Thymus (tissue), 11 donors: ENCODE data around the gene TYK2. TPM values are rescaled to one million over a fixed set of nuclear protein-coding genes. Genes with fewer than 3 reads are reported as not detected.
"Not testable (repeated sequence)": the region's sequence is repeated elsewhere in the genome, so short reads cannot be mapped to it uniquely, and the experiment has no call there.

Experiments used
- DNase-seq, 9 donors: peaks; one replicate each; pipeline ENCODE4 v3.0.0-alpha.2; 2013; ENCODE audit warnings: low spot score in 9 of 9, low read depth in 6 of 9, missing footprints in 1 of 9
- H3K27ac ChIP-seq, 2 donors: one replicate each; pipeline ENCODE4 v1.5.1; 2013; ENCODE audit warnings: control low read depth in 1 of 2, low read depth in 1 of 2, low read length in 1 of 2, mild to moderate bottlenecking in 1 of 2, moderate library complexity in 1 of 2
- H3K27me3 ChIP-seq, 2 donors: one replicate each; pipeline ENCODE4 v1.5.1; 2013; ENCODE audit warnings: low read length in 1 of 2; ENCODE audit not compliant: control insufficient read depth in 2 of 2, insufficient read depth in 1 of 2
- H3K36me3 ChIP-seq, 2 donors: one replicate each; pipeline ENCODE4 v1.5.1; 2013; ENCODE audit warnings: low read length in 1 of 2, mild to moderate bottlenecking in 1 of 2, moderate library complexity in 1 of 2; ENCODE audit not compliant: control insufficient read depth in 2 of 2, insufficient read depth in 2 of 2
- H3K4me1 ChIP-seq, 2 donors: one replicate each; pipeline ENCODE4 v1.5.1; 2013; ENCODE audit warnings: low read length in 2 of 2; ENCODE audit not compliant: control insufficient read depth in 2 of 2, insufficient read depth in 2 of 2
- H3K4me3 ChIP-seq, 2 donors: one replicate each; pipeline ENCODE4 v1.5.1; 2013; ENCODE audit warnings: low read length in 2 of 2, control low read depth in 1 of 2, mild to moderate bottlenecking in 1 of 2
- H3K9me3 ChIP-seq, 2 donors: one replicate each; pipeline ENCODE4 v1.5.1; 2013; ENCODE audit warnings: low read length in 1 of 2, mild to moderate bottlenecking in 1 of 2; ENCODE audit not compliant: control insufficient read depth in 2 of 2, insufficient read depth in 1 of 2
- WGBS: extraction: QIAGEN DNeasy Blood & Tissue Kit; methylation state at CpG from one replicate; pipeline ENCODE4 v1.1.7; 2013; 5-methylcytosine and 5-hydroxymethylcytosine counted together
- polyA plus RNA-seq: library from polyadenylated mRNA; stranded (reverse); fragments of 200-250 nt; gene quantifications from one replicate; pipeline ENCODE4 v1.2.3, GENCODE V29; 2013
- total RNA-seq: library from RNA; stranded (reverse); fragments of 120-200 nt; gene quantifications from one replicate; pipeline ENCODE4 v1.2.4, GENCODE V29; 2013
- donor health status: healthy.

The TYK2 gene
- total and polyA plus RNA-seq, 2 donors: 117 to 291 TPM

GRCh38 chr19:10372690-10373089 lies 7.7 kb downstream of the TYK2 start:
- Histone ChIP-seq H3K27ac (no peak overlapping the region), H3K4me1 (no peaks in the 10 kb centered on the region), H3K27me3 (no peaks in the 10 kb centered on the region), H3K9me3 (no peaks in the 10 kb centered on the region), H3K36me3 (peaks cover 38 to 49% of the 10 kb centered on the region in 2 donors), H3K4me3 (no peak overlapping the region)
- 98% methylated on average over 3 of the region's 3 CpGs for WGBS
- no peak for DNase-seq

- Histone ChIP-seq H3K9me3 (no peaks in the 10 kb centered on the region), H3K36me3 (peaks cover 55 to 76% of the 10 kb centered on the region in 2 donors), H3K4me3 (no peak overlapping the region), H3K27me3 (no peaks in the 10 kb centered on the region), H3K4me1 (no peaks in the 10 kb centered on the region), H3K27ac (no peak overlapping the region)
- no peak for DNase-seq
- 97% methylated on average over 15 of the region's 15 CpGs for WGBS
These were observed 12.1 kb downstream of the TYK2 start for GRCh38 chr19:10368101-10368803.

- H3K9me3 ChIP-seq, H3K27ac ChIP-seq, H3K4me1 ChIP-seq, H3K4me3 ChIP-seq, DNase-seq, H3K27me3 ChIP-seq: not testable (repeated sequence)
- 97% methylated on average over 4 of the region's 4 CpGs for WGBS
- peaks cover 63 to 81% of the 10 kb centered on the region in 2 donors for H3K36me3 ChIP-seq
These were observed 13.3 kb downstream of the TYK2 start for GRCh38 chr19:10366950-10367512.

- no peaks in the 10 kb centered on the region for H3K4me1 ChIP-seq
- whole genome bisulfite sequencing: 98% methylated on average over 23 of the region's 23 CpGs
- DNase-seq: no peak
These were observed 14.9 kb downstream of the TYK2 start for GRCh38 chr19:10365518-10365917.

GRCh38 chr19:10364644-10365043 lies 15.7 kb downstream of the TYK2 start:
- WGBS: 97% methylated on average over 19 of the region's 19 CpGs
- no peak for DNase-seq
- Histone ChIP-seq H3K4me3 (no peak overlapping the region), H3K4me1 (no peaks in the 10 kb centered on the region), H3K9me3 (no peaks in the 10 kb centered on the region), H3K36me3 (peaks cover 79 to 91% of the 10 kb centered on the region in 2 donors), H3K27ac (no peak overlapping the region), H3K27me3 (no peaks in the 10 kb centered on the region)

More at GRCh38 chr19:10365518-10365917, 14.9 kb downstream of the TYK2 start:
- no peak overlapping the region for H3K27ac ChIP-seq
- H3K9me3 ChIP-seq: no peaks in the 10 kb centered on the region
- no peak overlapping the region for H3K4me3 ChIP-seq
- no peaks in the 10 kb centered on the region for H3K27me3 ChIP-seq
- peaks cover 75 to 91% of the 10 kb centered on the region in 2 donors for H3K36me3 ChIP-seq

- WGBS: 97% methylated on average over 12 of the region's 12 CpGs
- H3K9me3 ChIP-seq: no peaks in the 10 kb centered on the region
- H3K27ac ChIP-seq: no peak overlapping the region
- no peak for DNase-seq
- no peaks in the 10 kb centered on the region for H3K4me1 ChIP-seq
- no peaks in the 10 kb centered on the region for H3K27me3 ChIP-seq
- peaks cover 77 to 91% of the 10 kb centered on the region in 2 donors for H3K36me3 ChIP-seq
- no peak overlapping the region for H3K4me3 ChIP-seq
These were observed 16.5 kb downstream of the TYK2 start for GRCh38 chr19:10363789-10364281.

- H3K27ac ChIP-seq: no peak overlapping the region
- H3K36me3 ChIP-seq: peaks cover 76 to 91% of the 10 kb centered on the region in 2 donors
- H3K4me1 ChIP-seq: no peaks in the 10 kb centered on the region
- no peak overlapping the region for H3K4me3 ChIP-seq
- no peak for DNase-seq
- H3K27me3 ChIP-seq: no peaks in the 10 kb centered on the region
- 97% methylated on average over 18 of the region's 18 CpGs for WGBS
- H3K9me3 ChIP-seq: no peaks in the 10 kb centered on the region
These were observed 18.1 kb downstream of the TYK2 start for GRCh38 chr19:10362259-10362658.

GRCh38 chr19:10361569-10362011 lies 18.8 kb downstream of the TYK2 start:
- Histone ChIP-seq H3K4me3 (no peak overlapping the region), H3K9me3 (no peaks in the 10 kb centered on the region), H3K4me1 (no peaks in the 10 kb centered on the region), H3K36me3 (peaks cover 78 to 91% of the 10 kb centered on the region in 2 donors), H3K27me3 (no peaks in the 10 kb centered on the region), H3K27ac (no peak overlapping the region)
- WGBS: 95% methylated on average over 16 of the region's 16 CpGs
- no peak for DNase-seq

GRCh38 chr19:10356431-10356830 lies 23.9 kb downstream of the TYK2 start:
- no peaks in the 10 kb centered on the region for H3K4me1 ChIP-seq
- no peak overlapping the region for H3K27ac ChIP-seq
- H3K27me3 ChIP-seq: no peaks in the 10 kb centered on the region
- peaks cover 71 to 77% of the 10 kb centered on the region in 2 donors for H3K36me3 ChIP-seq
- no peak for DNase-seq
- WGBS: 98% methylated on average over 12 of the region's 12 CpGs
- H3K4me3 ChIP-seq: no peak overlapping the region
- peaks cover 2 to 3% of the 10 kb centered on the region in 2 donors for H3K9me3 ChIP-seq
